Stimulated activated CD8-positive, alpha-beta memory T cell treated with anti-CD3 and anti-CD28 coated beads, Interleukin-7, amount 100 ng/mL, for 24 hours (primary cell): ENCODE results near the gene TEAD4.

Experiments
- DNase-seq: peaks from one replicate; pipeline ENCODE4 v3.0.0-alpha.2; 2020; ENCODE audit warnings: low read depth

TEAD4 gene

GRCh38 chr12:2960996-2961616 is 1.9 kb downstream of the TEAD4 start:
- DNase-seq = no peak

GRCh38 chr12:2961705-2962104 is 2.5 kb downstream of the TEAD4 start:
- no peak for DNase-seq

GRCh38 chr12:2963154-2963759 is 4.1 kb downstream of the TEAD4 start:
- no peak for DNase-seq

GRCh38 chr12:2963760-2964292 is 4.6 kb downstream of the TEAD4 start:
- DNase-seq = no peak

- DNase-seq = no peak
Observed at GRCh38 chr12:2967651-2968050, 8.5 kb downstream of the TEAD4 start.

GRCh38 chr12:2970744-2971143 is 11.5 kb downstream of the TEAD4 start:
- DNase-seq = no peak

GRCh38 chr12:2973566-2973965 is 14.4 kb downstream of the TEAD4 start:
- no peak for DNase-seq

GRCh38 chr12:2974560-2974971 is 15.4 kb downstream of the TEAD4 start:
- no peak for DNase-seq

- DNase-seq = no peak
Observed at GRCh38 chr12:2976581-2976996, 17.4 kb downstream of the TEAD4 start.

GRCh38 chr12:2977776-2978175 is 18.6 kb downstream of the TEAD4 start:
- DNase-seq = no peak

GRCh38 chr12:2979806-2980205 is 20.6 kb downstream of the TEAD4 start:
- DNase-seq = no peak

- DNase-seq = no peak
Observed at GRCh38 chr12:2980630-2981029, 21.4 kb downstream of the TEAD4 start.

GRCh38 chr12:2982361-2982760 is 23.2 kb downstream of the TEAD4 start:
- DNase-seq = no peak

- DNase-seq = no peak
Observed at GRCh38 chr12:2984249-2984648, 25.1 kb downstream of the TEAD4 start.

GRCh38 chr12:2984698-2985097 is 25.5 kb downstream of the TEAD4 start:
- no peak for DNase-seq

- DNase-seq = no peak
Observed at GRCh38 chr12:2986876-2987275, 27.7 kb downstream of the TEAD4 start.

GRCh38 chr12:2988494-2988893 is 29.3 kb downstream of the TEAD4 start:
- DNase-seq = no peak

GRCh38 chr12:2992724-2993123 is 33.5 kb downstream of the TEAD4 start:
- no peak for DNase-seq

GRCh38 chr12:2997989-2998670 is 38.9 kb downstream of the TEAD4 start:
- DNase-seq = no peak

GRCh38 chr12:2998789-2999264 is 39.6 kb downstream of the TEAD4 start:
- DNase-seq = no peak

- no peak for DNase-seq
Observed at GRCh38 chr12:2999265-2999841, 40.2 kb downstream of the TEAD4 start.

- no peak for DNase-seq
Observed at GRCh38 chr12:3000548-3001275, 41.5 kb downstream of the TEAD4 start.
